NCI-H2196 (cell line): Measurements from ENCODE around the gene RALGDS.
A peak's percentile ranks its signal among the peaks of the same experiment; 100 is the strongest.
"Not testable (repeated sequence)": the region's sequence is repeated elsewhere in the genome, so short reads cannot be mapped to it uniquely, and the experiment has no call there.

Experiments
- DNase-seq: peaks from one replicate; lab custom pipeline; 2025; ENCODE audit not compliant: unreplicated experiment; lab: John Stamatoyannopoulos, UW

RALGDS gene

GRCh38 chr9:133107961-133108793 lies 12.9 kb downstream of the RALGDS start:
- no peak for DNase-seq

DNA sequence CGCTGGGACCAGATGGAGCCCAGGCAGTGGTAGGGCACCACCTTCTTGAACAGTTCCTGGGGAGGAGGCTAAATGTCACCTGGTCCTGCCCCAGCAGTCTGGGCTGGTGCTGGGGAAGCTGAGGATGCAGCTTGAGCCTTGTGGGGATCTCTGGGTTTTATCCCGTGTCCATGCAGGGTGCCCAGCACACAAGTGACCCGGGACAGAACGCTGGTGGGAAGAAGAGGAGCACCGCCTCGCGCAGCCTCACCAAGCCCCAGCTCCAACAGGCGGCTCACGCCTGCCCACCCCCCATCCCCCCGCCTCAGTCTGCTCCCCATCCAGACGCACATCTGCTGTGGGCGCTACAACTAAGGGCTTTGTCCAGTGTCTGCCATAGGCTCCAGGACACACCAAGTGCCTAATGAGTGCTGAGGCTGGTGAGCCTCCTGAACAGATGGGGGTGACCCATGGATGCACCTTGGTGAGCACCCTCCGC lies 13.8 kb downstream of the RALGDS start:
- DNase-seq = no peak

GRCh38 chr9:133106511-133107244 lies 14.4 kb downstream of the RALGDS start:
- DNase-seq = no peak

DNA sequence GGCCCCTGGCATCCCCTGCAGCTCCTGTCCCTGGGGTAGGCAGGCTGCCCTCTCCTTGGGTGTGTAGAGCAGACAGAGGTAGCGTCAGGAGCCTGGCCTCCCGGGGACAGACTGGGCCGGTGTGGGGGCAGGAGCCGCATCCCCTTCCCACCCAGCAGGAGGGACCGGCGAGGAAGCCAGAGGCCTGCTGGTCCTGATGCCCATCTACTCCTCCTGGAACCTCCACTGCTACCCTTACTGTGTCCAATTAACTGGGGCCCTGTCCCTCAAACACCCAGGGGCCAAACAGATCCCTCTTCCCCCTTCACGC lies 15.6 kb downstream of the RALGDS start:
- no peak for DNase-seq

- no peak for DNase-seq
These were observed 16.2 kb downstream of the RALGDS start for GRCh38 chr9:133104718-133105460.

DNA sequence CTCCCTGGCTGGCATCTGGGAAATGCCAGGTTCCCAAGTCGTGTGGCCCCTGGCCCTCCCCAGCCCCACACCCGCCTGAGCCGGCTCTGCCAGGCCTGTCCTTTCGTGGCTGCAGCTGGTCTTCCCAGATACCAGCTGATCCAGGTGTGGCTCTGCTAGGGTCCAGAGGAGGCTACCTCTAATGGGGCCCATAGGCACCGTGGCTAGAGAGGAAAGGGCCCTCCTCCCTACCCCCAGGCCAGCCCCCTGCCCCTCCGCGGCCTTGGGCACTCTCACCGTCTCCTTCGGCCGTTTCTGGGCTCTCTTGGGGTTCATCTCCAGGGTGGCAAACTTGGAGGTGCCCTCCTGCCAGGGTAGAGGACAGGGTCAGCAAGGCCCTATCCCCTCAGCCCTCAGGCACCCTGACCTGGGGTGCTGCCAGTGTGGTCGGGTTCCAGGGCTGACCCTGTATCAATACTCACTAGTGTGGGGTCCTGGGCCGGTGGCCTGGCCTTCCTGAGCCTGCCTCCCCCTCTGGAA lies 17.0 kb downstream of the RALGDS start:
- no peak for DNase-seq

DNA sequence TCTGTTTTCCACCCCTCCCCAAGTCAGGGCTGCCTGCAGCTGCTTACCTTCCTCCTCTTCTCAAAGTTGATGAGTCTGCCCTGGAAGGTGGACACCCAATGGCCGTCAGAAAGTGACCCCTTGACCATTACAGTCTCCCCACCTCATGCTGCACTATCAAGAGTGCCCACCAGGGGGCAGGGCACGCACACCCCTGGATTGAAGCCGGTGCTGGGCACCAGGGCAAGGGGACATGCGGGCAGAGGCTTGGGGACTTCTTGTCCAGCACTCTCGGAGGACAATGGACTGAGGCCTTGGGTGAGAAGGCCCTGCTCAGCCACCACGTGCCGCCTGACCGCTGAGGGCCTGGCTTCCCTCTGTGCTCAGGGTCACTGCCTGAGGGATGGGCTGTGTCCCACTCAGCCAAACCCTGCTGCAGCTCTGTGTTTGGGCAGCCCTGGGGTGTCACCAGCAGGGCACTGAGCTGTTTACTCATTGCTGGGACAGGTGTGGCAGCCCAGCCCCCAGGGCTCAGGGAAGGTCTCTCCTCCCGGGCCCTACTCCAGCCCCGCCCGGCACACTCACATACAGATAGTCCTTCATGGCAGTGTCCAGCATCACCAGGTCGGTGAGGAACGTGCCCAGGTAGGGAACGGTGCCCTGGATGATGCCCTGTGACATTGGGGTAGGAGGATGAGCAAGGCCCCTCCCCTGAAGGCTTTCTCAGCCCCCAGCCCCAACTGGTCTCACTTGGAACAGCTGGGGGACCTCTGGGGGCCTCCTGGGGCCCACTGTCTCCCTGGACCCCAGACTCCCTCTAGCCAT lies 17.7 kb downstream of the RALGDS start:
- peak; percentile 62 for DNase-seq

DNA sequence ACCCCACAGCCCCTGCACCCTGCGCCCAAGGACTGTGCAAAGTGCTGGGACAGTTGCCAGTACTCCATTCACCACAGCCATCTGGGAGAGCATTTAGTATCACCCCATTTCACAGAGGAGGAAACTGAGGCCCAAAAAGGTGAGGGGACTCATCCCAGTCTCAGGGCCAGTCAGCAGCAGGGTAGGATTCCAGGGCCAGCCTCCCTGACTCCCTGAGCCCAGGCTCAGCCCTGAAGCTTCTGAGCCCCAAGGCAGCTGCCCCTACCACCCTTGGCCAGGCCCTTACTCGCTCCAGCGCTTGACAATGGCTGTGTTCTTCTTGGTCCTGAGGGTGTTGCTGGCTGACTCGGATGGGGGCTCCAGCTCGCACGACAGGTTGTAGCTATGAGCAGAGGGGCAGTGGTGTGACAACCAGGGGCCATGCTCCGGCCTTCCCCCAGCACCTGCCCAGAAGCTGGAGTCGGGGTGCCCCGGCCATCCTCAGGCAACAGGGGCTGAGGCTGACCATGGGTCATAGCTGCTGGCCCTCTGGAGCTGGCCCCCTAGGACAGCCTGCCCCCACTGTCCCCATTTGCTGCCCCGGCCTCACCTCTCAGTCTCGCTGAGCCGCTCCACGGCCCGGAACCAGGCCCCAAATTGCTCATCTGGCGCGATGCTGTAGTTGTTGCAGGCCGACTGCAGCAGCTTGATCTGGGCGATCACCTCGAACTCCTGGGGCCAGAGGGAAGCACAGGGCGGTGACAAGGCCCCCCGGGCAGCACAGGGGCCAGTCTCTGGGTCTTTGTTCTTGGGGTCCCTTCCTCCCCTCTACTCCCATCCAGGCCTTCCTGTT lies 18.6 kb downstream of the RALGDS start:
- DNase-seq = no peak

DNA sequence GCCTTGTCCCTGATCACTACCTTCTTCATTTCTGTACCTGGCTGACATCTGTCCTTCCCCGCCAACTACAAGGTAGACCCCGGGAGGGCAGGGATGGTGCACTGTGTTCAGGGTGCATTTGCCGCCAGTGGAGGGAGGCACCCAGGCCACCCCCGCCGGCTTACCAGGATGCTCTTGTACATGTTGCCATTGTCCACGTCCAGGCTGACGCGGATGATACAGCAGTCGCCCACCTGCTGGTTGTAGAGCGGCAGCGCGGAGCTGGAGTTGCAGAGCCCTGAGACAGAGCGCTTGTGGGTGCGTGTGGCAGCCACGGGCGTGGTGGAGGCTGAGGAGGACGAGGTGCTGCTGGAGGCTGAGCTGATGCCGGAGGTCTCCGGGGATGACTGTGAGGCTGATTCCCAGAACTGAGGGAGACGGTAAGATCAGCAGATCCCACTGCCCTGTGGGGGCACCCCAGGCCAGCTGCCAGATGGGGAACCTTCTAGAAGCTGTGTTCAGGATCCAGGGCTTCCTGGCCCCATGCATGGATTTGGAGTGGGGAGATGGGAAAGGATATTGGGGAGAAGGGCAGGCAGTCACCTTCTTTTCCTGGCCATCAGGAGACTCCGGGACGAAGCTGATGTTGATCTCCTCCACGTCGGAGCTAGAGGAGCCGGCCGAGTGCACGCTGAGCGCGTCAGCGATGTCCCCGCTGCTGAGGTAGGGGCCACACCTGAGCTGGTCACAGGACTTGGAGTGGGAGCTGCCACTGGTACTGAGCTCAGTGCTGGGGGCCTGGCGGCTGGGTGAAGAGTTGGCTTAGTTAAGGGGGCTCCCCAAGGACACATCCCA lies 19.5 kb downstream of the RALGDS start:
- DNase-seq = no peak

- no peak for DNase-seq
These were observed 20.3 kb downstream of the RALGDS start for GRCh38 chr9:133100506-133101355.

DNA sequence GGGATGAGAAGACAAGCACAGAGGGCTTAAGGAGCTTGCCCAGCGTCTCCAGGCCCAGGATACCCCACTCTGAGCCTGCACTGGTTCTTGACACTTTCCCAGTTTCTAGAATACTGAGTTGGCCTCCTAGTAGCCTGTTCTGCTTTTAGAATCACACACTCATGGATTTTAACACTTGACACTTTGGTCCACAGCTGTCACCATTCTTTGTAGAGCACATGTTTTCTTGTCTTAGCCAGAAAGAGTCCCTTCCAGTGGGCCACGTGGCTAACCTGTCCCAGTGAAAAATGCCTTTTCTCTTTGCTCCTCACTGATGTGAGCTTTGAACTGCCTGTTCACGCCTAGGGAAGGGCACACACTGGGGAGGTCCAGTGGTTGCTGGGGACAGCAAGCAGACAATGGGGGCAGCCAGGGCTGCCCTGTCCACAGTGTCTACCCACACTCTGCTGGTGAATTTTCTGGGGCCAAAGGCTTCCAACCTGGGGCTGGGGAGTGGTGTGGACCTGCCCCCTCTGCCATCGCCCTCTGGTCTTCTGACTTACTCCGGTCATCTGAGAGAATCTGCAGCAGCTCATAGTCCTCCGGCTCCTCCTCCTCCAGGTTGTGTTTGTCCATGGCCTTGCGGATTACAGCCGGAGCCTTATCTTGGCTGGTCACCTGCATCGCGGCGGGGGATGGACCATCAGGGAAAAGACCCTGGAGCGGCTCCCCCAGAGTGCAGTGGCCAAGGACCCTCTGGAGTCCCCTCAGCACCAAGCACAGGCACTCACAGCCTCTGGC lies 21.1 kb downstream of the RALGDS start:
- DNase-seq = no peak

DNA sequence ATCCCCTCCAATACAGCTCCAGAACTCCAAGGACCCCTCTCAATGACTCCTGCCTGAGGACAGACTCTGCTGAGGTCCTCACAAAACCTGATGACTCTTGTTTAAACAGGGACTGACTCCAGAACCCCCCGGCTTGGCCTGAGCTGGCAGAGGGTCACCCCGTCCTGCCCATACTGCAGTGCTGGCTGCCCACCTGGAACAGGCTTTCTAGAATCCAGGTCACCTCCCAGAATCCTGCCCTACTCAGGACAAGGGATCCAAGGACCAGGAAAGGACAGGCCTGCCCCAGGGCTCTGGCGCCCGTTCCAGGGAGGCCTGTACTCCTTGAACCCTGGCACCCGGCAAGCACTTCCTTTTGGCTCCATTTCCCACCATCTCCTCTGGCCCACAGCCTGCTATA lies 22.2 kb downstream of the RALGDS start:
- no peak for DNase-seq

DNA sequence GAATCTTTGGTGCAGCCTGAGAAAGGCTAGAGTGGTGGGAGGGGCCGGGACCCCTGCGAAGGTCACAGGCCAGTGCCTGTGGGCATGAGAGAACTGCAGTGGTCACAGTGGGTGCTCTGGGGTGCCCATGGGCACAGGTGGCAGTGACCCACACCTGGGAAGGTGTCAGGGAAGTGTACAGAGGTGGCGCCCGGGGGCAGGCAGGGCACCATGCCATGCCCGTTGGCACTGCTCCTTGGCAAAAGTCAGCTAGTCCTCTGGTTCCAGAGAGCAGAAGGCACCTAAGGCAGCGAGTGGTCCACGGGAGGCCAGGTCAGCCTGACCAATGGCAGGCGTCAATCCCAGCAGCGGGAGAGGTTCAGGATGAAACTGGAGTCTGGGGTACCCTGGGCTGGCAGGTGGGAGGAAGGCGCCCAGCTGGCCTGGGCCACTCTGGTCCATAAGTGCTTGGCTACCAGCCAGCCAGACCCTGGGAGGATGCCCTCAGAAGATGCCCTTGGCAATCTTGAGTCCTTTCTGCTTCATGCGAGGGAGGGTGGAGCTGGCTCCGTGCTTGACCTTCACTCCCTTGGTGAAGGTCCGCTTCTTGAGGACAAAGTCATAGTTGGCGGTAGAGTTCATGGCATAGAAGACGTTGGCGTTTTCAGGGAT lies 22.8 kb downstream of the RALGDS start:
- DNase-seq = no peak

GRCh38 chr9:133094842-133095393 lies 26.1 kb downstream of the RALGDS start:
- no peak for DNase-seq

DNA sequence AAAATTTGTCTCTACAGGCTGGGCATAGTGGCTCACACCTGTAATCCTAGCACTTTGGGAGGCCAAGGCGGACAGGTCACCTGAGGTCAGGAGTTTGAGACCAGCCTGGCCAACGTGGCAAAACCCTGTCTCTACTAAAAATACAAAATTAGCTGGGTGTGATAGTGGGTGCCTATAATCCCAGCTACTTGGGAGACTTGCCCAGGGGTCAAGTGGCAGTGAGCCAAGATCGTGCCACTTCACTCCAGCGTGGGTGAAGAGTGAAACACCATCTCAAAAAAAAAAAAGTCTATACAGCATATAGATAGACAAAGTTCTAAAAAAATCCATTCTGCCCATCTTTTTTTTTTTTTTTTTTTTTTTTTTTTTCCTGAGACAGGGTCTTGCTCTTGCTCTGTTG lies 26.7 kb downstream of the RALGDS start:
- not testable (repeated sequence) for DNase-seq

DNA sequence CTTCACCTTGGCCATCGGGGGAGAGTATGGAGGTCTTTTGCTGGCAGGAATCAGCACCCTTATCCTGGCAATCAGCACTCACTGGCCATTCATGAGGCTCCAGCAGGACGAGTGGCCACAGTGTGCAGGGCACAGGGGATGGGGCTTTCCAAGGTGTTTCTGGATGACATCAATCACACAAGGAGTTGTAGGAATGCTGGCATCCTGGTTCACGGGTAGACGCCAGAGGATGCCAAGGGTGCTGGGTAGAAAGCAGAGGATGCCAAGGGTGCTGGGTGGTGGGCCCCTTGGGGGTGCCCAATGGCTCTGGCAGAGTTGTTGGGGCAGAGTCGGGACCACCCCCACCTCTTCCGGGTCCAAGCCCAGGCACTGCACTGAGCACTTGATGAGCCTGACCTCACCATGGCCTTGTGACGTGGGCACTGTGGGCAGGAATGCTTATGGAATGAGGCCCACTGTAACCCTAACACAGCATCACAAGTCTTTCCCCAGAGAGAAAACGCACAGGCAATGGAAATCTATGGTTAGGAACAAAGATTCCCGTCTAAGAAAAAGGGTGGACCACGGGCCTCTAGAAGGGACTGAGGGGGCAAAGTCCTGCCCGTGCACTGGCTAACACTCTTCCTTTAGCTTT lies 30.2 kb downstream of the RALGDS start:
- DNase-seq = no peak
